PFSK-1 (cell line): ENCODE data around the gene OSBPL3.

Experiments
- FOXP2 ChIP-seq: optimal IDR thresholded peaks from 2 replicates; pipeline ENCODE3; 2011; ENCODE audit warnings: borderline replicate concordance, control low read depth, inconsistent platforms; ENCODE audit not compliant: insufficient read depth; ENCODE audit errors: extremely low read length, extremely low read depth
- POLR2AphosphoS5 ChIP-seq: IDR thresholded peaks from 2 replicates; pipeline ENCODE4 v1.6.1; 2012; ENCODE audit warnings: low read depth, mild to moderate bottlenecking, control low read depth, low read length, moderate library complexity
- REST ChIP-seq, 2 experiments: IDR thresholded peaks; 2 replicates each; pipeline versions ENCODE4 v1.6.1 to v1.8.0; 2011 to 2012; ENCODE audit warnings: low read depth in 2 of 2, low read length in 2 of 2, control low read depth in 1 of 2, inconsistent platforms in 1 of 2, mild to moderate bottlenecking in 1 of 2, moderate library complexity in 1 of 2; ENCODE audit not compliant: insufficient read depth in 1 of 2
- SIN3A ChIP-seq: IDR thresholded peaks from 2 replicates; pipeline ENCODE4 v1.6.1; 2012; ENCODE audit warnings: mild to moderate bottlenecking, low read length, moderate library complexity, borderline replicate concordance; ENCODE audit not compliant: insufficient read depth
- TAF1 ChIP-seq: IDR thresholded peaks from 2 replicates; pipeline ENCODE4 v1.6.1; 2012; ENCODE audit warnings: low read length, control low read depth, borderline replicate concordance; ENCODE audit not compliant: insufficient read depth

OSBPL3 gene

GRCh38 chr7:24896031-24896501, 83.9 kb downstream of the OSBPL3 start:
- TF ChIP-seq FOXP2 (no peak), POLR2AphosphoS5 (no peak), TAF1 (no peak)

GRCh38 chr7:24894429-24895221, 85.4 kb downstream of the OSBPL3 start:
- TF ChIP-seq REST (IDR thresholded peaks at IDR 0.05; ENCODE audit: insufficient read depth in 1 of 2, low read depth in 2 of 2, low read length in 2 of 2) (no peak), TAF1 (no peak), POLR2AphosphoS5 (no peak), SIN3A (no peak), FOXP2 (no peak)

- TF ChIP-seq TAF1 (no peak), SIN3A (no peak), REST (IDR thresholded peaks at IDR 0.05; ENCODE audit: insufficient read depth in 1 of 2, low read depth in 2 of 2, low read length in 2 of 2) (no peak), POLR2AphosphoS5 (no peak)
These were observed 88.7 kb downstream of the OSBPL3 start for GRCh38 chr7:24891311-24891735.

- TF ChIP-seq POLR2AphosphoS5 (no peak), TAF1 (no peak), REST (IDR thresholded peaks at IDR 0.05; ENCODE audit: insufficient read depth in 1 of 2, low read depth in 2 of 2, low read length in 2 of 2) (no peak), FOXP2 (no peak)
These were observed 90.4 kb downstream of the OSBPL3 start for GRCh38 chr7:24889611-24890010.

- TF ChIP-seq REST (IDR thresholded peaks at IDR 0.05; ENCODE audit: insufficient read depth in 1 of 2, low read depth in 2 of 2, low read length in 2 of 2) (no peak), SIN3A (no peak), FOXP2 (no peak), POLR2AphosphoS5 (no peak), TAF1 (no peak)
These were observed 91.3 kb downstream of the OSBPL3 start for GRCh38 chr7:24888653-24889052.
